CD4-positive, alpha-beta T cell treated with Interferon gamma for 1 hour (primary cell): Measurements from ENCODE around the gene ITM2B.
"Not testable (repeated sequence)": the region's sequence is repeated elsewhere in the genome, so short reads cannot be mapped to it uniquely, and the experiment has no call there.

Experiments used
- DNase-seq: peaks from one replicate; pipeline ENCODE4 v3.0.0-alpha.2; 2020

The ITM2B gene

DNA sequence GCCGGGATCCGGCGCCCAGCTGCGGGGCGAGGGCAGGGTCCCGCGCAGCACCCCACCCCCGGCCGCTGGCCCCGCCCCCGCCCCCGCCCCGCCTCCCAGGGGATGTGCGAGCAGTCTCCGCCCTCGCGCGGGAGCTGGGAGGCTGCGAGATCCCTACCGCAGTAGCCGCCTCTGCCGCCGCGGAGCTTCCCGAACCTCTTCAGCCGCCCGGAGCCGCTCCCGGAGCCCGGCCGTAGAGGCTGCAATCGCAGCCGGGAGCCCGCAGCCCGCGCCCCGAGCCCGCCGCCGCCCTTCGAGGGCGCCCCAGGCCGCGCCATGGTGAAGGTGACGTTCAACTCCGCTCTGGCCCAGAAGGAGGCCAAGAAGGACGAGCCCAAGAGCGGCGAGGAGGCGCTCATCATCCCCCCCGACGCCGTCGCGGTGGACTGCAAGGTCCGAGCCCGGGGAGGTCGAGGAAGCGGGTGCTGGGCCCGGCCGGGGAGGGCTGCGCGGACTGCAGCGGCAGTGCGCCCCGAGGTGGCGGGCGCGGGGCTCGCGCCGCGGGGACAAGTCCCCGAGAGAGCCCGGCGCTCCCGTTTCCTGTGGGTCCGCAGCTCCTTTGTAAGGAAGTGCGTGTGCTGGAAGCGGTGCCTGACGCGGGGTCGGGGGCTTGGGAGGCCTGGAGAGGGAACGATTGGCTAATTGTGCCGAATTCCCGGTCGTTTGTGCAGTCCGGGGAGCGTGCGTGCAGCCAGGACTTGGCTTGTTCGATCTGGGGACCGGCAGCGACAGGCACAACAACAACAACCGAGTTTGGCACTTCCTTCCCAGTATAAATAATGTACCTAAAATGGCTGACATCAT is at the start of gene ITM2B:
Gene ITM2B, plus strand, starts transcription at position 161 of the 843 bp plus-strand sequence. Its CDS starts 155 bp downstream, at position 316.
- DNase-seq = peak; percentile 67

DNA sequence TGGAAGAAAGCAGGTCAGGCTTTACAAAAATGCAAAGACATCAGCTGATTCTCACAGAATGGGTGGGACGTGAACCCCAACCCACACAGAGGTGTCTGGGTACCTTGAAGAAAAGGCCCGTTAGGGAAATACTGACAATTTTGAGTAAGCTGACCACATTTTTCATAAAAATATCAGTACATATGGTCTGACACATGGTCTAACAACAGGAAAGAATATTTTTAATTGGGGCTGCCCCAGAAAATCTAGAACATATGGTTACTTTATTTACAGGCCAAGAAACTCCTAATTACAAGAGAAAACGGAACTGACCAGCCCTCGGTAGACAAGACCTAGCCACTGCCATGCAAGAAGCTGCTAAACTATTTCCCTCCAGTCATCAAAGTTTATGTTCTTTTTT is 48.7 kb upstream of the ITM2B start:
- DNase-seq = no peak

- no peak for DNase-seq
Measured at GRCh38 chr13:48185018-48185417, 48.0 kb upstream of the ITM2B start.

GRCh38 chr13:48186722-48187121 is 46.3 kb upstream of the ITM2B start:
- no peak for DNase-seq

DNA sequence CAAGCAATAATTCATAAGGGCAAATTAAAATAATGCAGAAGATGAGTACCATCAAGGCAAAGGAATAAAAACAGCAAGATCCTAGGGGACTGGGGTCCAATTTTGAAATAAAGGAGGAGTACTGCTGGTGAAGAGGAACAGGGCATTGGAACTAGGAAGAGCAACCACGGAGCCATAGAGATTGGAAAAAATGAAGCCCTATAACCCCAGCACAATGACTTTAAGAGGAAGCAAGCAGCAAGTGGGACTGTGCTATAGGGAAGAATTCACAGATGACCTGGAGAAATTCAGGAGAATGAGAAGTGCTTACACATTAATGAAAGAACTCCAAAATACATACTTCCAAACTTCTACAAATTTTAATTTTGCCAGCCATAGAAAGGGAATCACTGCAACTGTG is 44.9 kb upstream of the ITM2B start:
- no peak for DNase-seq

DNA sequence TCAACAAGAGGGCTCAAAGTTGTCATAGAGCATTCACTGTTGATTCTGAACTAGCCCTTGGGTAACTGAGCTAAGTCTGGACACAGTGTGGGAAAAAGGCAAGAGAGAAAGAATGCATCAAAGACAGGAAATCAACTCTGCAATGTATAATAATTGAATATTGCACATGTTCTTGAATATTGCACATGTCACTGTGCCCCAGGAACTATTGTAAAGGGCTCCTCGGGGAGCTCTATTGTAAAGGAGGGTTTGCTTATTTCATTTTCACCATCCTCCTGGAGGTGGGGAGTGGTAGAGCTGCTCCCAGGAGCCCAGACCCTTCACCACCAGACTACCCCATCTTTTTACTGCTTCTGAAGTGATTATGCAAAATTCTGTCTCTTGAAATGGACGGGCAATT is 44.4 kb upstream of the ITM2B start:
- no peak for DNase-seq

DNA sequence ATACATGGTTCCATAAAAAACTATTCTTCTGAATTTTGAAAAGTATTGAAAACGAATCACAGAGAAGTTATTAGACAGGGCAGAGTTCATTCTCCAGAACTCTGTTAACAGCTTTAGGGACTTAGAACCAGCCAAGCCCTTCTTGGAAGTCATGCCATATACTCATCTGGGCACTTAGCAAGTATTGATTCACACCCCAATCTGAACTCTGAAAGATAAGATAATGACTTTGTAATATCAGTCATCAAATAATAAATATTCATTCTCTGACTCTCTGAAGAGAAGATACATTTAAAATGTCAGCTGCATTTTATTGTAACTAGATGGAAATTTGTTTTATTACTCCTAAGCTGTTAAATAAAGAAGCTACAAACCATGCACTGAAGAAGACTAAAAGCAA is 43.8 kb upstream of the ITM2B start:
- DNase-seq = no peak

DNA sequence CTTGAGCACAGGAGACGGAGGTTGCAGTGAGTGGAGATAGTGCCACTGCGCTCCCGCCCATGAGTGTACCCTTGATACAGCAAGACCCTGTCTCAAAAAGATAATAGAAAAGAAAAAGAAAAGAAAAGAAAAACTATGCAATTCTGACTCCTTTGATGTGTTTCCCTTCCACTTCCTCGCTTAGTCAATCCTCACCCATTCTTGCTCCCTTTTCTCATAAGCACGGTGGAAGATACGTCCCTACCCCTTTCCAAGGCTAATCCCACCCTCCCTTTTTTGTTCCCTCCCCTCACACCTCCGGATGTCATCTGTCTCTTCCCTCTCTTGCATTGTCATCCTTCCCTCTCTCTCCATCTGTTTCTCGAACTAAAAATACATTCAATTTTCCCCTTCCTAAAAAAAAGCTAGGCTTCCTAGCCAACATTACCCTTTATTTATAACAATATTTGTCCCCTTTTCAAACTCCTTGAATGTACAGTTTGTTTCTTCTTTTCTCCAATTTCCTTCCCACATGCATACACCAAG is 40.5 kb upstream of the ITM2B start:
- DNase-seq = no peak

- no peak for DNase-seq
Measured at GRCh38 chr13:48194379-48194754, 38.6 kb upstream of the ITM2B start.

- DNase-seq = no peak
Measured at GRCh38 chr13:48199404-48199946, 33.5 kb upstream of the ITM2B start.

GRCh38 chr13:48201044-48201443 is 32.0 kb upstream of the ITM2B start:
- no peak for DNase-seq

- DNase-seq = not testable (repeated sequence)
Measured at GRCh38 chr13:48207207-48207606, 25.8 kb upstream of the ITM2B start.

GRCh38 chr13:48210178-48210577 is 22.8 kb upstream of the ITM2B start:
- no peak for DNase-seq

DNA sequence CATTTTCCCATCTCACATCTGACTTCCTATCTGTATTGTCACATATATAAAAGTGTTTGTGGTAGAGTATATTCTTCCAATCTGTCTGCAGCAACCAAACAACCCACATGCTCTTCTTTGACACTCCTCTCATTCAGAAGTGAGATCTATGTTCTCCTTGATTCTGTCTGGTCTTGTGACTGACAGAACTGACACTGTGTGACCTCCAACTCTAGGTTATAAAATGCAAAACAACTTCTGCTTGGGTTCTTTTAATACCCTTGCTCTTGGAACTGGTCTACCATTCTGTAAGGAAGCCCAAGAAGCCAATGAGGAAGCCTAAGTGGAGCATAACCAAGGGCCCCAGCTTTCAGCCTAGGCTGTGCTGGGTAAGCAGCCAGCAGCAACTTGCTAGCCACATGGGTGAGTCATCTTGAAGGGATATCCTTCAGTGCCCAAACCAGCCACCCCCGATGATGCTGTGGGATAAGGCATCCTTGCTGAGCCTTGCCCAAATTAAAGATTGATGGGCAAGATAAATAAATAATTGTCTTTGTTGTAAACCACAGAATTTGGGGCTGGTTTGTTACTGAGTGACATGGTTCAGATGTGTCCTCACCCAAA is 18.4 kb upstream of the ITM2B start:
- DNase-seq = no peak

DNA sequence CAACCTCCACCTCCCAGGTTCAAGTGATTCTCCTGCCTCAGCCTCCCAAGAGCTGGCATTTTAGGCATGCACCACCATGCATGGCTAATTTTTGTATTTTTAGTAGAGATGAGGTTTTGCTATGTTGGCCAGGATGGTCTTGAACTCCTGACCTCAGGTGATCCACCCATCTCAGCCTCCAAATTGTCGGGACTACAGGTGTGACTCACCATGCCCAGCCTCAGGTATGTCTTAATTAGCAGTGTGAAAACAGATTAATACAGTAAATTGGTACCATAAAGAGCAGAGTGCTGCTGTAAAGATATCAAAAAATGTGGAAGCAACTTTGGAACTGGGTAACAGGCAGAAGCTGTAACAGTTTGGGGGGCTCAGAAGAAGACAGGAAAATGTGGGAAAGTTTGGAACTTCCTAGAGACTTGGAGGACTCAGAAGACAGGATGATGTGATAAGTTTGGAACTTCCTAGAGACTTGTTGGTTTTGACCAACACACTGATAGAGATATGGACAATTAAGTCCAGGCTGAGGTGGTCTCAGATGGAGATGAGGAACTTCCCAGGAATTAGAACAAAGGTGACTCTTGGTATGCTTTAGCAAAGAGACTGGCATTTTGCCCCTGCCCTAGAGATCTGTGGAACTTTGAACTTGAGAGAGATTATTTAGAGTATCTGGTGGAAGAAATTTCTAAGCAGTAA is 17.3 kb upstream of the ITM2B start:
- not testable (repeated sequence) for DNase-seq

DNA sequence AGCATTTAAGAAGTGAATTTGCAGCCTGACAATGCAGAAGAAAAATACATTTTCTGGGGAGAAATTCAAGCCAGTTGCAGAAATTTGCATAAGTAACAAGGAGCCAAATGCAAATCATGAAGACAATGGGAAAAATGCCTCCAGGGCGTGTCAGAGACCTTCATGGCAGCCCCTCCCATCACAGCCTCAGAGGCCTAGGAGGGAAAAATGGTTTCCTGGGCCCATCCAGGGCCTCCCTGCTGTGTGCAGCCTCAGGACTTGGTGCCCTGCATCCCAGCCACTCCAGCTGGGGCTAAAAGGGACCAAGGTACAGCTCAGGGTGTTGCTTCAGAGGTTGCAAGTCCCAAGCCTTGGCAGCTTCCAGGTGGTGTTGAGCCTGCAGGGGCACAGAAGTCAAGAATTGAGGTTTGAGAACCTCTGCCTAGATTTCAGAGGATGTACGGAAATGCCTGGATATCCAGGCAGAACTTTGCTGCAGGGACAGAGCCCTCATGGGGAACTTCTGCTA is 16.7 kb upstream of the ITM2B start:
- no peak for DNase-seq

- no peak for DNase-seq
Measured at GRCh38 chr13:48220592-48220980, 12.4 kb upstream of the ITM2B start.

DNA sequence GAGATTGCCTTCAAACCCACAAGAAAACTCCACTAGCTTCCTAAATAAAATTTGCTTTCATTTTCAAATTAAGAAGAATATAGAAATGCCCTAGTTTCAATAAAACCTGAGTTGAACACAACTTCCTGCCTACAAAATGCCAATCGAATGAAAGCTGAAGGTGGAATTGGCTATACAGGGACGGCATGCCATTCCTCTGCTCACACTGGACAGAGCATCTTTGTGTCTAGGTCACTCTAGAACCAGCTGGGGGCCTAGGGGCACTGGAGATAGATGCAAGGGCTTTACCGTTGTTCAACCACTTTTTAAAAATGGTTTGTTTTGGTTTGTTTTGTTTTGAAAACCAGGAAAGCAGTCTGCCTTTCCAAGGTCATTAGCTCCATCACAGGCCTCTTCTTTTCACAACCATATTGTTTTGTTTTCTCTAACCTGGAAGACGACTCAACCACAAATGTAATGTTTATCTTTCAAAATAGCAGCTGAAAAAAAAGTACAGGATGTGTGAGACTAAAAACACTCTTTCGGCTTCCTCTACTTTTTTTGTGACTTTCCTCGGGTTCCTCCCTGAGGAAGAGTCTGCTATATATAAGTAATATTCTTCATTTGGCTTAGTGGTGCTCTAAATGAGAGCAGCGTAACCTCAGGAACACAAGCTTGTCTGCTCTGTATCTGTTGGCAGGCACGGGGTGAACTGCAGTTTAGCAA is 11.9 kb upstream of the ITM2B start:
- DNase-seq = no peak

DNA sequence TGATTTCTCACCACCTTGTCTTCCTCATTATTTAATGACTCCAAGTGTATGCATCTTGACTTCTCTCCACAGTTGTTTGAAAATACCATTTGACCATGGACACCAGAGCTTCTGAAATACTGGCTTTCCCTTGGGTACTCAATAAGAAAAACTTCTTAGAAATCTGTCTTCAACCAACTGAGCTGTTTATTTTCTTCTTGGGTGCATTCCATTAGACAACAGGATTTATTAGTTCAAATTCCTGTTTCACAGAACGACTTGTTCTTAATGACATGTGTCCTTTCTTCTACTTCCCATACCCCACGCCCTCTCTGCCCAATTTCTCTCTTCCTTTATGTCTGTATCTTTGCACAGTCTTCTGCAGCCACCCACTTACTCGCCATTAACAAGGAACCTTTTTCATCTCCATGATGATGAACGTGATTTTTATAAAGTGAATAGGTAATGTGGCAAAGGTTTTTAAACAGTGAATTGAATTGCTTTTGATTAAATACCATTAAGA is 11.3 kb upstream of the ITM2B start:
- no peak for DNase-seq

DNA sequence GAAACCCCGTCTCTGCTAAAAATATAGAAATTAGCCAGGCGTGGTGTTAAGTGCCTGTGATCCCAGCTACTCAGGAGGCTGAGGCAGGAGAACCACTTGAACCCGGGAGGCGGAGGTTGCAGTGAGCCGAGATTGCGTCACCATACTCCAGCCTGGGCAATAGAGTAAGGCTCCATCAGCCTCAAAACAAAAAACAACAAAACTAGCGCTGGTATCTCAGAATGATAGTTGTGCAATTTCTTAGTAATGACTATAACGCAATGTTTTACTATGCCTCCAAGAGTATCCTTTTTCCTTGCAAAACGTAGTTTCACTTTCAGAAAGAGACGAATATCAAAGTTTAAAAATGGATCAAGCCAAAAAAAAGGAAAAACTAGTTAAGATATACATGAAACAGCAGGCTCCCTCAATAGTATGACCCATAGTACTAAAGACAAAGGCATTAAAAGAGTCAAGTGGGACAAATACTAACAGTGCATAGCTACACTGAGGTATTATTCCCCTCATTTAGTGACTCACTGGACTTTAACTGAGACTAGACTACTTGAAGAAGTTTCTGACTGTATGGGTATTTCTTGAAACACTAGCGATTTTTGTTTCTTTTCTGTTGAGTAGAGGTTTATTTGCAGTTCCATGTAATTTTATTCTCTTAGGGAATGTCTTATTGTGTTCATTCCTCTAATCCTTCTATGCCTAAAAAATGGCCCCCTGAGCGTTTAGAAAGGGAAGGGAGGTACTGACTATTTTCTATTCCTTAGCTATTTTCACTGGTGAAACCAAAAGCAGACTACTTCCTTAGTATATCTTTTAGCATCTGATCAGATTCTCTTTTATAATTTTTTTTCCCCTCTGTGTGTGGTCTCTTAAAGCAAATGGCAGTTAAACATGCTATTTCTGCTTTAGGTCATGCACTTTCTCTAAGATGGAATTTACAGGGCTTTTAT is 10.4 kb upstream of the ITM2B start:
- peak; percentile 22 for DNase-seq

DNA sequence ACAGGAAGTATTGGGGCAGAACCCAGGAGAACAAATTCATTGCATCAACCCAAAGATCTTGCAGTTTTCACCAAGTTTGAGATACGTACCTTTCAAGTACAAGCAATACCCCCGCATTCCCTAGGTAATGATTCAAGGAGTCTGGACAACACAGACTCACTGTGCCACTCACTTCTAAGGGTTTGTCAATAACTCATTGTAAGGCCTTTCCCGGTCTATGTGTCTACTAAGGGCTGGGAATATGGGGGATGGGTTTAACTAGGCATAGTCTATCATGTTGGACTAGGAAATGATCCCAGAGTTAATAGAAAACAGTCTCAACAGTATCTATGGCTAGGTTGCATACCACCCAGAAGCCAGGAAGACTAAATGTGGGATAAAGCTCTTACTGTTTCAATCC is 8.3 kb upstream of the ITM2B start:
- DNase-seq = no peak
